K562 (cell line): ENCODE results near the gene NPR1. TPM values are rescaled to one million over a fixed set of nuclear protein-coding genes. Genes with fewer than 3 reads are reported as not detected.

Experiments used
- CUX1 ChIP-seq: fragments of 200-800 bp; sonication (Bioruptor generic); IDR thresholded peaks from 2 replicates; pipeline ENCODE4 v1.6.1; 2016; ENCODE audit warnings: missing genetic modification characterization, missing compliant biosample characterization
- ETV1 ChIP-seq: fragments of 450-650 bp; conservative IDR thresholded peaks from 2 replicates; pipeline ENCODE4 v1.6.1; 2016; ENCODE audit warnings: missing genetic modification characterization, control low read depth, low read depth, missing compliant biosample characterization
- ETV5 ChIP-seq: sonication (generic); formaldehyde crosslinking; IDR thresholded peaks from 2 replicates; pipeline ENCODE4 v1.4.0; 2020; ENCODE audit warnings: low read depth, mild to moderate bottlenecking, missing genetic modification reagents
- LCOR ChIP-seq: sonication (generic); formaldehyde crosslinking; IDR thresholded peaks from 2 replicates; pipeline ENCODE4 v1.8.0; 2022; ENCODE audit warnings: mild to moderate bottlenecking, missing genetic modification reagents
- NFATC3 ChIP-seq: fragments of 450-650 bp; IDR thresholded peaks from 2 replicates; pipeline ENCODE4 v1.6.1; 2017; ENCODE audit warnings: mild to moderate bottlenecking
- PML ChIP-seq: IDR thresholded peaks from 2 replicates; pipeline ENCODE4 v1.6.1; 2012; ENCODE audit warnings: low read length, inconsistent platforms
- RB1 ChIP-seq: fragments of 450-650 bp; IDR thresholded peaks from 2 replicates; pipeline ENCODE4 v1.6.1; 2017; ENCODE audit warnings: low read depth, mild to moderate bottlenecking
- TBP ChIP-seq: optimal IDR thresholded peaks from 2 replicates; pipeline ENCODE3; 2011; ENCODE audit warnings: low read depth, low read length, improper control_type of control experiment
- YY1 ChIP-seq, 3 experiments: IDR thresholded peaks; 2 replicates each; pipeline ENCODE4 v1.6.1; 2011; ENCODE audit warnings: low read length in 2 of 3, mild to moderate bottlenecking in 2 of 3, moderate library complexity in 2 of 3, borderline replicate concordance in 1 of 3, control low read depth in 1 of 3, low read depth in 1 of 3; ENCODE audit not compliant: insufficient read depth in 3 of 3, insufficient replicate concordance in 2 of 3, control insufficient read depth in 1 of 3, insufficient read length in 1 of 3; ENCODE audit errors: extremely low read depth in 1 of 3
- ZBTB7A ChIP-seq: IDR thresholded peaks from 2 replicates; pipeline ENCODE4 v1.6.1; 2011; ENCODE audit warnings: low read depth, mild to moderate bottlenecking, low read length, moderate library complexity, borderline replicate concordance; ENCODE audit not compliant: control insufficient read depth
- ZKSCAN8 ChIP-seq: fragments of 200-800 bp; sonication (Bioruptor generic); IDR thresholded peaks from 2 replicates; pipeline ENCODE4 v1.6.1; 2016; ENCODE audit warnings: missing genetic modification characterization, missing compliant biosample characterization
- ZNF41 ChIP-seq: fragments of 250-450 bp; sonication (Bioruptor Pico); conservative IDR thresholded peaks from 2 replicates; pipeline ENCODE4 v1.4.0; 2020; ENCODE audit warnings: mild to moderate bottlenecking
- polyA plus RNA-seq, 8 experiments: library from polyadenylated mRNA; depleted of rRNA in 4 of 8; stranded (reverse) in 5 of 8; unstranded in 3 of 8; fragments of >200 nt; fragmentation: Nextera tagmentation in 2 of 8; fragmentation: Illumina TruSeq in 1 of 8; extraction: Ambion mirVana in 2 of 8; extraction: Trizol in 1 of 8; gene quantifications; 2 replicates each; pipeline versions ENCODE4 v1.2.1 to v1.2.3, GENCODE V29; 2011 to 2014; ENCODE audit warnings: inconsistent platforms in 1 of 8, missing spikeins in 1 of 8
- total RNA-seq, 7 experiments: library from RNA; depleted of rRNA in 6 of 7; stranded (reverse); fragments of >200 nt in 6 of 7; fragmentation: Illumina TruSeq in 2 of 7; extraction: Trizol in 2 of 7; gene quantifications; 2 replicates each; pipeline versions ENCODE4 v1.2.1 to v1.2.3, GENCODE V29; 2011 to 2021; ENCODE audit warnings: low replicate concordance in 1 of 7

The NPR1 gene
- total and polyA plus RNA-seq, 9 of the 15 experiments (the other 6 are each of a cell fraction or from before 2014, with no cell fraction given), result 0.05 to 0.16 (median 0.06) TPM; not detected in 6

- TF ChIP-seq YY1 (IDR thresholded peaks at IDR 0.05; ENCODE audit: borderline replicate concordance in 1 of 3, control insufficient read depth in 1 of 3, extremely low read depth in 1 of 3, insufficient read depth in 3 of 3, insufficient read length in 1 of 3, insufficient replicate concordance in 2 of 3, low read depth in 1 of 3, low read length in 2 of 3) (peak; percentile 11 to 80 (median 74)), ZNF41 (CRISPR knock-in tag) (no peak), LCOR (peak; percentile 73), PML (0 out of 2 replicates have a peak, but pooled peaks have one; percentile 49), NFATC3 (0 out of 2 replicates have a peak, but pooled peaks have one; percentile 40), TBP (peak; percentile 75), ETV1 (tag) (no peak; the same call in 1 of the 2 replicates), ETV5 (peak; percentile 53; the same call in 1 of the 2 replicates), ZKSCAN8 (no peak), CUX1 (CRISPR knock-in tag) (no peak), RB1 (peak; percentile 56; the same call in 1 of the 2 replicates), ZBTB7A (peak; percentile 48; the same call in 1 of the 2 replicates)
Observed at GRCh38 chr1:153658400-153659174, 19.9 kb upstream of the NPR1 start, which contains the start of gene SNAPIN (continued).
